Thyroid gland (tissue), 4 donors: Measurements from ENCODE around the gene DYRK1A.

Source experiments
- POLR2A ChIP-seq, 2 donors: fragments of 450-650 bp; IDR thresholded peaks; one replicate each; pipeline ENCODE4 v1.6.1; 2017; ENCODE audit warnings: antibody characterized with exemption in 2 of 2, mild to moderate bottlenecking in 2 of 2, moderate library complexity in 1 of 2
- TF ChIP-seq, protein P1 (sequence below), 6 experiments: fragments of 200-600 bp in 3 of 6; fragments of 450-650 bp in 3 of 6; sonication (generic) in 3 of 6; IDR thresholded peaks; one replicate each; pipeline ENCODE4 v1.5.1; 2016 to 2019; ENCODE audit warnings: antibody characterized with exemption in 6 of 6, mild to moderate bottlenecking in 2 of 6, inconsistent platforms in 1 of 6, moderate library complexity in 1 of 6

DNA sequence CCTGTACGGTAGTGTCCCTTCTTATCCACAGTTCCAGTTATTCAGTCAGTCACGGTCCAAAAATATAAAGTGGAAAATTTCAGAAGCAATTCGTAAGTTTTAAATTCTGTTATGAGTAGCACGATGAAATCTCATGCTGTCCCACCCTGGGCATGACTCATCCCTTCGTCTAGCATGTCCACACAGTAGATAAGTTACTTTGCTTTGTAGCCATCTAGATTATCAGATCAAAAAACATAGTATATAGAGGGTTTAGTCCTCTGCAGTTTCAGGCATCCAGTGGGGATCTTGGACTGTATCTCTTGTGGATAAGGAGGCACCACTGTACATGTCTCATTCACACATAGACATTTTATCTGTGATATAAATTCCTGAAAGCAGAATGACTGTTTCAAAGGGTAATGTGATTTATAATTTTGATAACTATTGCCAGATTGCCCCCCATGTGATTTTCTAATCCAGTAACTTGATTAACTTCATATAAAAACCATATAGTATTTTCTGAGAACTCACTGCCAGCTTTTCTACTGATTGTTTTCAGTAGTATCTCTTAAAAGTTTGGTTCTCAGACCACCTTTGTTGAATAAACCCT lies 143.3 kb downstream of the DYRK1A start:
- TF ChIP-seq, protein P1, sequence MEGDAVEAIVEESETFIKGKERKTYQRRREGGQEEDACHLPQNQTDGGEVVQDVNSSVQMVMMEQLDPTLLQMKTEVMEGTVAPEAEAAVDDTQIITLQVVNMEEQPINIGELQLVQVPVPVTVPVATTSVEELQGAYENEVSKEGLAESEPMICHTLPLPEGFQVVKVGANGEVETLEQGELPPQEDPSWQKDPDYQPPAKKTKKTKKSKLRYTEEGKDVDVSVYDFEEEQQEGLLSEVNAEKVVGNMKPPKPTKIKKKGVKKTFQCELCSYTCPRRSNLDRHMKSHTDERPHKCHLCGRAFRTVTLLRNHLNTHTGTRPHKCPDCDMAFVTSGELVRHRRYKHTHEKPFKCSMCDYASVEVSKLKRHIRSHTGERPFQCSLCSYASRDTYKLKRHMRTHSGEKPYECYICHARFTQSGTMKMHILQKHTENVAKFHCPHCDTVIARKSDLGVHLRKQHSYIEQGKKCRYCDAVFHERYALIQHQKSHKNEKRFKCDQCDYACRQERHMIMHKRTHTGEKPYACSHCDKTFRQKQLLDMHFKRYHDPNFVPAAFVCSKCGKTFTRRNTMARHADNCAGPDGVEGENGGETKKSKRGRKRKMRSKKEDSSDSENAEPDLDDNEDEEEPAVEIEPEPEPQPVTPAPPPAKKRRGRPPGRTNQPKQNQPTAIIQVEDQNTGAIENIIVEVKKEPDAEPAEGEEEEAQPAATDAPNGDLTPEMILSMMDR (IDR thresholded peaks at IDR 0.05) = no peak
- no peak for TF ChIP-seq POLR2A (IDR thresholded peaks at IDR 0.05)
